Body of pancreas (tissue), 4 donors: ENCODE measurements around the gene RECQL.

Source experiments
- POLR2A ChIP-seq, 3 donors: fragments of 450-650 bp; IDR thresholded peaks; one replicate each; pipeline ENCODE4 v1.6.1; 2016; ENCODE audit warnings: antibody characterized with exemption in 3 of 3, mild to moderate bottlenecking in 2 of 3
- TF ChIP-seq, protein P1 (sequence below), 7 experiments: fragments of 450-650 bp in 4 of 7; fragments of 200-600 bp in 3 of 7; sonication (generic) in 3 of 7; IDR thresholded peaks; one replicate each; pipeline ENCODE4 v1.5.1; 2016 to 2019; ENCODE audit warnings: antibody characterized with exemption in 7 of 7

DNA sequence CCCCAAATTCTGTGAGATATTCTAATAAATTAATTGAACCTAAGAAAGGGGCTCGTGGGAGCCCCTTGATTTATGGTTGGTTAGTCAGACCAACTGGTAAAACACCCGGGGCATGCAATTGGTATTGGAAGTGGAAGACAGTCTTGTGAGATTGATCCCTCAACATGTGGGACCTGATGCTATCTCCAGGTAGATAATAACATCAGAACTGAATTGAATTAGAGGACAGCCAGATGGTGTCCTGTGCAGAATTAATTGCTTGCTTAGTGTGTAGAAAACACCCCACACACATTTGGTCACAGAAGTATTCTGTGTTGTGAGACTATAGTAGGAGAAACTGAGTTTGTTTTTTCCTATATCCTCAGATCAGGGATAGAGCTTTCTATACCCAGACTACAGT is 42.0 kb downstream of the RECQL start:
- no peak for TF ChIP-seq POLR2A (IDR thresholded peaks at IDR 0.05)
- TF ChIP-seq, protein P1, sequence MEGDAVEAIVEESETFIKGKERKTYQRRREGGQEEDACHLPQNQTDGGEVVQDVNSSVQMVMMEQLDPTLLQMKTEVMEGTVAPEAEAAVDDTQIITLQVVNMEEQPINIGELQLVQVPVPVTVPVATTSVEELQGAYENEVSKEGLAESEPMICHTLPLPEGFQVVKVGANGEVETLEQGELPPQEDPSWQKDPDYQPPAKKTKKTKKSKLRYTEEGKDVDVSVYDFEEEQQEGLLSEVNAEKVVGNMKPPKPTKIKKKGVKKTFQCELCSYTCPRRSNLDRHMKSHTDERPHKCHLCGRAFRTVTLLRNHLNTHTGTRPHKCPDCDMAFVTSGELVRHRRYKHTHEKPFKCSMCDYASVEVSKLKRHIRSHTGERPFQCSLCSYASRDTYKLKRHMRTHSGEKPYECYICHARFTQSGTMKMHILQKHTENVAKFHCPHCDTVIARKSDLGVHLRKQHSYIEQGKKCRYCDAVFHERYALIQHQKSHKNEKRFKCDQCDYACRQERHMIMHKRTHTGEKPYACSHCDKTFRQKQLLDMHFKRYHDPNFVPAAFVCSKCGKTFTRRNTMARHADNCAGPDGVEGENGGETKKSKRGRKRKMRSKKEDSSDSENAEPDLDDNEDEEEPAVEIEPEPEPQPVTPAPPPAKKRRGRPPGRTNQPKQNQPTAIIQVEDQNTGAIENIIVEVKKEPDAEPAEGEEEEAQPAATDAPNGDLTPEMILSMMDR (IDR thresholded peaks at IDR 0.05) = no peak
